MCF 10A (cell line): ENCODE results near the gene CENPE. TPM values are rescaled to one million over a fixed set of nuclear protein-coding genes. Genes with fewer than 3 reads are reported as not detected.

Experiments used
- BruUV-seq: library from RNA; stranded (reverse); fragments of 400-500 nt; replicated peaks from 2 replicates; lab custom pipeline; 2021; lab: Mats Ljungman, UMichigan
- CTCF ChIA-PET: fragments of 300-600 bp; sonication (Branson Sonifier 250); formaldehyde crosslinking; extraction: SDS; loops from one replicate; lab custom pipeline; 2021; ENCODE audit warnings: antibody characterized with exemption, inconsistent platforms; lab: Yijun Ruan, JAX
- POLR2A ChIA-PET: fragments of 300-600, 350-650 bp; sonication (Branson Sonifier 250); formaldehyde crosslinking; extraction: SDS; loops from one replicate; lab custom pipeline; 2020; ENCODE audit warnings: antibody characterized with exemption, inconsistent platforms; lab: Yijun Ruan, JAX
- DNase-seq: peaks from one replicate; pipeline ENCODE4 v3.0.0-alpha.2; 2018; ENCODE audit not compliant: unreplicated experiment
- H3K27ac Mint-ChIP-seq: one replicate; pipeline ENCODE4 v1.8.0; 2022; ENCODE audit warnings: mild to moderate bottlenecking, low read depth, mixed read lengths; ENCODE audit not compliant: unreplicated experiment
- H3K27me3 Mint-ChIP-seq: one replicate; pipeline ENCODE4 v1.8.0; 2022; ENCODE audit warnings: mixed read lengths; ENCODE audit not compliant: insufficient read depth, unreplicated experiment
- H3K36me3 Mint-ChIP-seq: one replicate; pipeline ENCODE4 v1.8.0; 2022; ENCODE audit warnings: mild to moderate bottlenecking, moderate library complexity, mixed read lengths; ENCODE audit not compliant: insufficient read depth, unreplicated experiment
- H3K4me1 Mint-ChIP-seq: one replicate; pipeline ENCODE4 v1.8.0; 2022; ENCODE audit warnings: mixed read lengths; ENCODE audit not compliant: insufficient read depth, unreplicated experiment
- H3K4me3 Mint-ChIP-seq: one replicate; pipeline ENCODE4 v1.8.0; 2022; ENCODE audit warnings: mild to moderate bottlenecking, moderate library complexity, mixed read lengths; ENCODE audit not compliant: unreplicated experiment
- H3K9me3 Mint-ChIP-seq: one replicate; pipeline ENCODE4 v1.8.0; 2022; ENCODE audit warnings: mixed read lengths; ENCODE audit not compliant: unreplicated experiment
- CTCF ChIP-seq: fragments of 200-600 bp; IDR thresholded peaks from one replicate; pipeline ENCODE4 v1.8.0; 2022; ENCODE audit warnings: antibody characterized with exemption, mild to moderate bottlenecking; ENCODE audit not compliant: unreplicated experiment
- intact Hi-C: fragments of 100-400 bp; cut with micrococcal nuclease; formaldehyde crosslinking; loops from 2 replicates; pipeline ENCODE4 v1.14.1; 2022
- total RNA-seq: library from RNA; stranded (reverse); gene quantifications from 2 replicates; pipeline ENCODE4 v1.2.3, GENCODE V29; 2022

Gene CENPE
- total RNA-seq, 1 experiment from 2014 or later = 32.4 TPM

GRCh38 chr4:103104886-103105285 lies 93.3 kb downstream of the CENPE start:
- ChIA-PET POLR2A (no interaction called here), CTCF (no interaction called here)
- Mint-ChIP-seq H3K4me1 (peaks cover 2% of the 10 kb centered on the region), H3K27ac (no peak overlapping the region), H3K9me3 (no peaks in the 10 kb centered on the region), H3K4me3 (no peak overlapping the region), H3K36me3 (peaks cover 9% of the 10 kb centered on the region), H3K27me3 (no peaks in the 10 kb centered on the region)
- BruUV-seq = no TSS peak
- no peak for DNase-seq
- intact Hi-C loops = no loop called here
- no peak for TF ChIP-seq CTCF

DNA sequence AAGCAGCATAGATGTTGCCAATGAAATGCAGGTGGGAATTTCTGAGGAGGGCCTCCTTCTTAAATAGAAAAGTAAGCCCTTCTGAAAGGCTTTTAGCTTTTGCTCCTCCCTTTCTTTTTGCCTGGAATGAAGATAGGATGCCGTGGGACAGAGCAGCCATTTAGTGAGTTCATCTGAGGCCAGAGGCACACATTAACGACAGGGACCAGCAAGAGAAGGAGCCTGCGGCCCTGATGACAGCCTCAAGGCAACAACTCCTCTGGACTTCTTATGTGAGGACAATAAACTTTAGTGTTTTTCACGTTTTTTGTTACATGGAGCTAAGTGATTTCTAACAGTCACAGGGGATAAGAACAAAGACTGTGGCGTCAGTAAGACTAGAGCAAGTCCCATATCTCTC lies 97.5 kb downstream of the CENPE start:
- Mint-ChIP-seq H3K9me3 (no peaks in the 10 kb centered on the region), H3K36me3 (peaks cover 10% of the 10 kb centered on the region), H3K27me3 (no peaks in the 10 kb centered on the region), H3K27ac (no peak overlapping the region), H3K4me3 (no peak overlapping the region), H3K4me1 (peaks cover 16% of the 10 kb centered on the region)
- no peak for DNase-seq
- TF ChIP-seq CTCF = no peak
- BruUV-seq = no TSS peak
- ChIA-PET CTCF (interaction anchor here (0.6 to 4.7 kb wide), 14 partner anchors 9 to 835 kb away, joined by 3 to 57 read pairs (median 4); partner anchors contain the start of gene SLC9B2), POLR2A (interaction anchor here (1.2 to 3.6 kb wide), 5 partner anchors 8 to 670 kb away, joined by 3 to 19 read pairs (median 10); partner anchors contain the start of gene UBE2D3)
- intact Hi-C loops = no loop called here

DNA sequence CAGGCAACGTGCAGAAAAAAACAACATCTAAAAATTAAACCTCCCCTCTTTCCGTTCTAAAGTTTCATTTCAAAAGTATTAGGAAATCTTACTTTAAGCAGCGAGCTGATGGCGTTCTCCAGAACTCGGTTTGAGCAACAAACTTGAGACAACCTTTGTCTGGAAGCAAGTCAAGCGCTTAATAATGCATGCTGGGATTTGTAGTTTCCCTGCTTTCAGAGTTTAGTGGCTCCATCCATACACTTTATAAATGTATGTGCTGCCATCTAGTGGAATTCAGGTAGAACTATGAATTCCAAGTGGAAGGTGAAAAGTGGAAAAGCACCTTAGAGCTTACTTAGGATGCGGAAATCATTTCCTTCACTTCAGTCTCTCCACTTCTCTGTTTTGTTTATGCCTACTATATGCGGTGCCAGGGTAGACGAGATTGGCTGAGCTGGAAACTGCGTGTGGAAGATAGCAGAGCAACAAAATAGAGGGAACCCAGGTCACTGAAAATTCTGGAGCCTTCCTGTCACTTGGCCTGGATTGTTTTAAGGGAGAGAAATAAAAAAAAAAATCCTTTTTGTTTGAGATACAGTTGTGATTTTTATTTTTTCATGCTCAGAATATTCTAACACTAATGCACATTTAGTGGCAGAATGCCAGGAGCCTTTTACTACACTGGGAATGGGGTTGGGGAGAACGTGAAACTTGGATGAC lies 98.3 kb downstream of the CENPE start, which contains the start of gene BDH2:
Gene BDH2, minus strand, starts transcription at position 144 of the 702 bp plus-strand sequence. CDS start 3,580 bp downstream, outside the sequence.
- ChIA-PET CTCF (interaction anchor here (0.5 to 4.7 kb wide), 36 partner anchors 8 to 1818 kb away, joined by 3 to 57 read pairs (median 4); partner anchors contain the start of gene SLC9B2), POLR2A (interaction anchor here (0.7 to 3.6 kb wide), 14 partner anchors 9 to 671 kb away, joined by 3 to 20 read pairs (median 5); partner anchors contain the start of genes CISD2, MANBA, SLC9B1 and SLC9B2)
- no peaks in the 10 kb centered on the region for H3K9me3 Mint-ChIP-seq
- H3K27me3 Mint-ChIP-seq = no peaks in the 10 kb centered on the region
- peak; percentile 59 for TF ChIP-seq CTCF
- no TSS peak for BruUV-seq
- peaks cover 10% of the 10 kb centered on the region for H3K36me3 Mint-ChIP-seq
- H3K27ac Mint-ChIP-seq = peak within 1 kb of the TSS; percentile 90
- DNase-seq = peak; percentile 96
- H3K4me3 Mint-ChIP-seq = peak within 1 kb of the TSS; percentile 88
- intact Hi-C loops = loop anchor here (2.0 to 5.0 kb wide), 2 partner anchors 479 to 753 kb away; partner anchors contain the start of gene SLC39A8
- peaks cover 16% of the 10 kb centered on the region for H3K4me1 Mint-ChIP-seq
